ENCODE results near the gene COL20A1. TPM values are rescaled to one million over a fixed set of nuclear protein-coding genes. Genes with fewer than 3 reads are reported as not detected.

COL20A1 gene
- total RNA-seq, 1 donor: not detected

DNA sequence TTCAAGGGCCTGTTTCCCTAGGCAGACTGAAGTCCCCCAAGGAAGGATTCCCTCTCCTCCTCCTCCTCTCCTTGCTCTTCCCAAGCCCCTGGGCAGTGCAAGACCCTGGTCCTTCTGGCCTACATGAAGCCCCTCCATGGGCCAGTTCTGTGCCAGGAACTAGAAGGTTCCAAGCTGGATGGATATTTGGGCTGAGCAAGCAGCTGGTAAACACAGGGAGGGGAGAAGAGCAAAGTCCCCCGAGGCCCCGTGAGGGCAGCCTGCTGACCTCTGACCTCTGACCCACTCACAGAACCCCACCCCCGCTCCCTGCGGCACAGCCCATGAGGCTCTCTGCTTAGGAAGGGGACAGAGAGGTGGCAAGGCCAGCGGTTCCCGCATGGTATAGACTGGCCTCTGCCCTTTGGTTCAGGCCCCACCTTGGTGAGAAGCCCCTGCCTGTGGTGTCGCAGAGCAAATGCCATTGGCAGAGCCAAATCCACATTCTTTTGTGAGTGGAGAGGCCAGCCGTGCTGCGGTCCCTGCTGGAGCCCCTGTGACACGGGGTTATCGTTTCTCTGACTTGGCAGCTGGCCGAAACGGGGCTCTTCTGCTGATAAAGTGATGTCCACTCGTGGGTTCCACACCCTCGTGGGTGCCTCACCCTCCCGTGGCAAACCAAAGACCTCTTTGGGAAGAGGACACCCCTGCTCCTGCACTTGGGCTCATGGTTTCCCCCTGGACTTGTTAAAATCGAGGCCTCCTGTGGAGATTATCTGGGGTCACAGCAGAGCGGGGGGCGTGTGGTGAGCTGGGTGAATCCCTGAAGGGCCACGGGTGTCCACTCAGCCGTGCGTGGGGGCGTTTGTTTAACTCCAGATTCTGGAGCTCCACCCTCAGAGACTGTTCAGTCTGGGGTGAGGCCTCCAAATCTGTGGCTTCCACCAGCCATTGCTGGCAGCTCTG lies 70.3 kb downstream of the COL20A1 start:
- H3K4me3 ChIP-seq (ENCODE audit: low read depth, low read length): no peak overlapping the region
- DNase-seq (ENCODE audit: low read depth): no peak
- TF ChIP-seq, protein P1, sequence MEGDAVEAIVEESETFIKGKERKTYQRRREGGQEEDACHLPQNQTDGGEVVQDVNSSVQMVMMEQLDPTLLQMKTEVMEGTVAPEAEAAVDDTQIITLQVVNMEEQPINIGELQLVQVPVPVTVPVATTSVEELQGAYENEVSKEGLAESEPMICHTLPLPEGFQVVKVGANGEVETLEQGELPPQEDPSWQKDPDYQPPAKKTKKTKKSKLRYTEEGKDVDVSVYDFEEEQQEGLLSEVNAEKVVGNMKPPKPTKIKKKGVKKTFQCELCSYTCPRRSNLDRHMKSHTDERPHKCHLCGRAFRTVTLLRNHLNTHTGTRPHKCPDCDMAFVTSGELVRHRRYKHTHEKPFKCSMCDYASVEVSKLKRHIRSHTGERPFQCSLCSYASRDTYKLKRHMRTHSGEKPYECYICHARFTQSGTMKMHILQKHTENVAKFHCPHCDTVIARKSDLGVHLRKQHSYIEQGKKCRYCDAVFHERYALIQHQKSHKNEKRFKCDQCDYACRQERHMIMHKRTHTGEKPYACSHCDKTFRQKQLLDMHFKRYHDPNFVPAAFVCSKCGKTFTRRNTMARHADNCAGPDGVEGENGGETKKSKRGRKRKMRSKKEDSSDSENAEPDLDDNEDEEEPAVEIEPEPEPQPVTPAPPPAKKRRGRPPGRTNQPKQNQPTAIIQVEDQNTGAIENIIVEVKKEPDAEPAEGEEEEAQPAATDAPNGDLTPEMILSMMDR (IDR thresholded peaks at IDR 0.05; ENCODE audit: insufficient read depth, low read length): no peak

DNA sequence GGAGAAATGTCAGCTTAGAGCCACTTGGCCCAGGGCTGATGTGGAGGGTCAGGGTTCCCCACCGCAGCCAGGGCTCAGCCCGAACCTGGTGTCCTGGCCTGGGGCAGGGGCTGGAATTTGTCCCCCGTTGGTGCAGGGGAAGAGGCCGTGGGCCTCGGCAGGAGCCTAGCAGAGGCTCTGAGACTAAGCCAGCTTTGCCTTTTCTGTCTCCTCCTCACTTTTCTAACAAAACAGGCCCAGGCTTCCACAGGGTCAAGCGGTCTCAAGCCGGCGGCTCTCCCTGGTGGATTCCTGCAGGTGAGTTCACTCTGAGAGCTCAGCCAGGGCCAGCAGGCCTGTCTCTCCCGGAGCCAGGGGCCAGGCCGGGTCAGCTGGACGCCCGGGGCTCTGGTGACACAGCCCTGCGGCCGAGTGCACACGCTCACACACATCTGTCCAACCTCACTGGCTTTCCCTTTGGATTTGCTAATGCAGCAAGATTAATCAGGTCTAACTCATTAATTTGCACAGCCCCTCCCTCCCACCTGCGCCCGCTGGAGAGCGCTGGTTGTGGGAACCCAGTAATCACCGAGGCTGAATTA lies 71.1 kb downstream of the COL20A1 start:
- DNase-seq (ENCODE audit: low read depth): no peak
- no peak overlapping the region for H3K4me3 ChIP-seq (ENCODE audit: low read depth, low read length)
- TF ChIP-seq, protein P1 (IDR thresholded peaks at IDR 0.05; ENCODE audit: insufficient read depth, low read length): no peak

DNA sequence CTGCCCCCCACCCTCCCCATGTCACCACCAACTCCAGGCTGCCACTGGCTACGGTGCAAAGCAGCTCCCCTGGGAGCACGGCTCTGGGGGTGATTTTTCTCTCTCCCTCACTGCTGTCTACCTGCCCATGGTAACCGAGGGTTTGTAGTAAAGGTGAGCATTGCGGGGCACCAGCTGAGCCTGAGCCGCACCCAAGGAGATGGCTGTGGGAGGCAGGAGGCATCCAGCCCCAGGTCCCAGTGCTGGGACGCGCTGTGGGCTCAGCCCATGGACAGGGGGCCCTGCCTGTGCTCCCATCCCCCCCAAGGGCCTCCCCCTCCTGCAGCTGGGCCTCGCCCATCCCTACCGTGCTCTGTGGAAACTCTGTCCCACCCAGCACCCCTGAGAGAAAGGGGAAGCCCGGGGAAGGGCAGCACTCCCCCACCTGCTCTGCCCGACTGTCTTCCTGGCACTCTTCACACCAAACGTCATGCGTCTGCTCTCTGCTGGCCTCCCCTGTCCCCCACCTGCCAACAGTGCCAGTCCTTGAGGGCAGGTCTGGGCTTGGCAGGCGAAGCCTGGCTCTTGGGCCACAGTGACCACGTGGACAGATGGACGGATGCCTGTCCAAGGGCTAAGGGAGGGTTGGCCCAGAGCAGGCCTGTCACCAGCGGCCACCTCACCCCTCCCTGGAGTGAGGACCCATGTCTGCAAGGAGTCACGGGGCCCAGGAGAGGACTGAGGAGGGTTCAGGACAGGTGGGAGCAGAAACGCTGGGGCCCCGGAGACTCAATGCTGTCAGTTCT lies 72.0 kb downstream of the COL20A1 start:
- TF ChIP-seq, protein P1 (IDR thresholded peaks at IDR 0.05; ENCODE audit: insufficient read depth, low read length): no peak
- no peak overlapping the region for H3K4me3 ChIP-seq (ENCODE audit: low read depth, low read length)
- DNase-seq (ENCODE audit: low read depth): no peak

DNA sequence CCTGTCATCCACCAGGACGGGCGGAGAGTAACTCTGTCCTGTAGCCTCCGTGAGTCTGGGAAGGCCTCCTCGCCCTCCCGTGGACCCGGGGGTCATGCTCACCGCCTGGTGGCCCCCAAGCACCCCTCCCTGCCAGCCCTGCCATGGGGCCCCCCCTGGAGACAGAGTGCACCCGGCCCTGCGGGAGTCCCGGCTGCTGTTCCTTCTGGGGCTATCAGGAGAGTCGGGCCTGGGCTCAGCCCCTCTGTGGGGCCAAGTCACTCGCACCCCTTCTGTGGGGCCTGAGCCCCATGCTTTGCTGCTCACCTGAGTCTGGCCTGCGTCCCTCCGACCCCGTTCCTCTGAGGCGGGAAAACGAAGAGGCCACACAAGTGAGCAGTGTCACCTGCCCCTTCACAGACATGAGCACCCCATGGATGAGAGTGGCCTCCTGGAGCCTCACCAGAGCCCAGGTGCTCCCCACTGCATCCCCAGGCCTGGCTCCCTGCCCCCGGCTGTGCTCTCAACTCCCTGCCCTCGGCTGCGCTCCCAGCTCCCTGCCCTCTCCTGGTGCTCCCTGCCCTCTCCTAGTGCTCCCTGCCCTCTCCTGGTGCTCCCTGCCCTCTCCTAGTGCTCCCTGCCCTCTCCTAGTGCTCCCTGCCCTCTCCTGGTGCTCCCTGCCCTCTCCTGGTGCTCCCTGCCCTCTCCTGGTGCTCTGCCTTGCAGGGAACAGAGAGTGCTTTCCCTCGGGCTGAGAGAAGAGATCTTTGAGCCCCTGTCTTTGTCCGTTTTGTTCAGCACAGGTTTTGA lies 72.8 kb downstream of the COL20A1 start:
- no peak overlapping the region for H3K4me3 ChIP-seq (ENCODE audit: low read depth, low read length)
- no peak for DNase-seq (ENCODE audit: low read depth)
- TF ChIP-seq, protein P1 (IDR thresholded peaks at IDR 0.05; ENCODE audit: insufficient read depth, low read length): no peak

DNA sequence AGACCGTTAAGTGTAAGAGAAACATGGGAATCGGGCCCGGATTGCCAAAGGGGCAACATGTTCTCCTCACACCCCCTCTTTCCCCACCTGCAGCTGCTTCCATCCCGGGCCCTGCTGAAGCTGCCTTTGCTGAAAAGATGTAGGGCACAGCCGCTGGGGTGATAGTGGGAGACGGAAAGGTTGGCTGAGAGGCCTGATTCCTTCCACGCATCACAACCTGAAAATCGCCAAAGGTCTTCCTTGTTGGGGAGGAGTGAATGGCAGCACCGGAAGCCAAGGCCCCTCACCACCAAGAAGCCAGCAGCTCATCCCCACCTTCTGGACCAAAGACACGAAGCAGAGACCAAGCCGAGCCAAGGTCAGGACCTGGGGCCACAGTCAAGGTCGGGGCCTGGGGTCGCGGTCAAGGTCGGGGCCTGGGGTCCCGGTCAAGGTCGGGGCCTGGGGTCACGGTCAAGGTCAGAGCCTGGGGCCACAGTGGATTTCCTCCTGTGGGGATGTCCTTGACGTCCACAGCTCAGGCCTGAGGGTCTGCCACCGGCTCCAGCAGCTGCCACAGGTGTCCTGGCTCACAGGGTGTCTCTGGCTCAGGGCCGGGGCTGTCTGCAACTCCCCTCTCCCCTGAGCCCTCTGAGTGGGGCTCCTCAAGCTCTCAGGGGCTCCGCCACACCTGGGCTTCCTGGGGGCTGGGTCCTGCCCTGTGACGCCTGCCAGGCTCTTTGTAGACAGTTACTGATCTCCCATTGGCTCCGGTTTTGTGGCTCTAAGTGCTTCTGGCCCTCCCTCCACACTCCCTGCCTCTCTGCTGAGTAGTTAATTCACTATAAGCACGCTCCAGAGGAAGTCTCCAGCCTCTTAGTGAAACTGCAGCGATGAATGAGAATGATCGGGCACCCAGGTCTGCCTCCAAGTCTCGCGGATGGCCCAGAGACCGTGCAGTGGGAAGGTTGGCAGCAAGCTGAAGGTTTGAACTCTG lies 73.7 kb downstream of the COL20A1 start:
- no peak for DNase-seq (ENCODE audit: low read depth)
- H3K4me3 ChIP-seq (ENCODE audit: low read depth, low read length): no peak overlapping the region
- TF ChIP-seq, protein P1 (IDR thresholded peaks at IDR 0.05; ENCODE audit: insufficient read depth, low read length): no peak
